Testis (tissue), 5 donors: ENCODE results near the gene MSANTD7. TPM values are rescaled to one million over a fixed set of nuclear protein-coding genes. Genes with fewer than 3 reads are reported as not detected.

ENCODE experiments used
- DNase-seq: peaks from one replicate; pipeline ENCODE4 v3.0.0-alpha.2; 2019
- H3K27ac ChIP-seq, 2 donors: fragments of 200-600 bp; sonication (generic); one replicate each; pipeline ENCODE4 v1.5.1; 2019
- H3K27me3 ChIP-seq: fragments of 200-600 bp; sonication (generic); one replicate; pipeline ENCODE4 v1.5.1; 2019
- H3K36me3 ChIP-seq: fragments of 200-600 bp; sonication (generic); one replicate; pipeline ENCODE4 v1.5.1; 2017; ENCODE audit warnings: low read depth; ENCODE audit errors: missing control alignments
- H3K4me1 ChIP-seq: fragments of 200-600 bp; sonication (generic); one replicate; pipeline ENCODE4 v1.5.1; 2019
- H3K4me3 ChIP-seq, 2 donors: fragments of 200-600 bp; sonication (generic); one replicate each; pipeline ENCODE4 v1.5.1; 2017 to 2019
- H3K9me3 ChIP-seq: fragments of 200-600 bp; sonication (generic); one replicate; pipeline ENCODE4 v1.5.1; 2017
- POLR2A ChIP-seq: fragments of 450-650 bp; IDR thresholded peaks from one replicate; pipeline ENCODE4 v1.6.1; 2017; ENCODE audit warnings: antibody characterized with exemption, mild to moderate bottlenecking, moderate library complexity
- WGBS, 2 donors: methylation state at CpG; one replicate each; pipeline ENCODE4 v1.1.5; 2018; 5-methylcytosine and 5-hydroxymethylcytosine counted together
- intact Hi-C: fragments of 100-400 bp; cut with DNase I; formaldehyde crosslinking; loops from one replicate; pipeline ENCODE4 v1.15.1; 2023; ENCODE audit warnings: low total_unique reads
- long read RNA-seq, 2 donors: transcript quantifications; one replicate each; lab custom pipeline, GENCODE V29; 2026
- polyA plus RNA-seq: library from polyadenylated mRNA; stranded (reverse); fragments of 350-450 nt; fragmentation: Illumina TruSeq; extraction: RNeasy Lipid Tissue Mini Kit (QIAGEN cat#74804); gene quantifications from one replicate; pipeline ENCODE4 v1.2.3, GENCODE V29; 2014; ENCODE audit warnings: low read depth, low replicate concordance; ENCODE audit not compliant: insufficient read depth
- total RNA-seq, 2 donors: library from RNA; depleted of rRNA; stranded (reverse); fragments of >200 nt; gene quantifications; one replicate each; pipeline ENCODE4 v1.2.3, GENCODE V29; 2016
- TF ChIP-seq, protein P1 (sequence below), 3 experiments: fragments of 450-650 bp in 2 of 3; fragments of 200-600 bp in 1 of 3; sonication (generic) in 1 of 3; IDR thresholded peaks; one replicate each; pipeline ENCODE4 v1.5.1; 2016 to 2019; ENCODE audit warnings: antibody characterized with exemption in 3 of 3, mild to moderate bottlenecking in 2 of 3, moderate library complexity in 1 of 3

The MSANTD7 gene
- 10 to 100 TPM; 14.3 to 15.3 TPM for total RNA-seq
- polyA plus RNA-seq, result 16.0 TPM
- long read RNA-seq, donor 1, full-length matches to known transcripts, result 4 of 4 reads
- long read RNA-seq, donor 1, partial matches to known transcripts, result 0 of 4 reads
- long read RNA-seq, donor 1, other reads (novel, unspliced or antisense), result 0 of 4 reads
- long read RNA-seq, donor 2, result 0 reads

- peak; percentile 99 for DNase-seq
- Histone ChIP-seq H3K9me3 (no peaks in the 10 kb centered on the region), H3K36me3 (no peaks in the 10 kb centered on the region), H3K4me1 (peaks cover 10% of the 10 kb centered on the region), H3K27me3 (no peaks in the 10 kb centered on the region), H3K27ac (peak within 1 kb of the TSS; percentile 90 to 98), H3K4me3 (peak within 1 kb of the TSS; percentile 91 to 95)
- intact Hi-C loops, result no loop called here
- peak; percentile 58 for TF ChIP-seq POLR2A
- TF ChIP-seq, protein P1, sequence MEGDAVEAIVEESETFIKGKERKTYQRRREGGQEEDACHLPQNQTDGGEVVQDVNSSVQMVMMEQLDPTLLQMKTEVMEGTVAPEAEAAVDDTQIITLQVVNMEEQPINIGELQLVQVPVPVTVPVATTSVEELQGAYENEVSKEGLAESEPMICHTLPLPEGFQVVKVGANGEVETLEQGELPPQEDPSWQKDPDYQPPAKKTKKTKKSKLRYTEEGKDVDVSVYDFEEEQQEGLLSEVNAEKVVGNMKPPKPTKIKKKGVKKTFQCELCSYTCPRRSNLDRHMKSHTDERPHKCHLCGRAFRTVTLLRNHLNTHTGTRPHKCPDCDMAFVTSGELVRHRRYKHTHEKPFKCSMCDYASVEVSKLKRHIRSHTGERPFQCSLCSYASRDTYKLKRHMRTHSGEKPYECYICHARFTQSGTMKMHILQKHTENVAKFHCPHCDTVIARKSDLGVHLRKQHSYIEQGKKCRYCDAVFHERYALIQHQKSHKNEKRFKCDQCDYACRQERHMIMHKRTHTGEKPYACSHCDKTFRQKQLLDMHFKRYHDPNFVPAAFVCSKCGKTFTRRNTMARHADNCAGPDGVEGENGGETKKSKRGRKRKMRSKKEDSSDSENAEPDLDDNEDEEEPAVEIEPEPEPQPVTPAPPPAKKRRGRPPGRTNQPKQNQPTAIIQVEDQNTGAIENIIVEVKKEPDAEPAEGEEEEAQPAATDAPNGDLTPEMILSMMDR (IDR thresholded peaks at IDR 0.05), result peak in 1 of 3 experiments; percentile 4
- WGBS, 2 donors, result 0 to 3% methylated on average over 20 to 65 of the region's 72 CpGs
These were observed at the start of gene MSANTD7, which contains the start of the genes CDNF and HSPA14 for GRCh38 chr10:14837757-14838581. TSS of gene MSANTD7 (plus strand) at chr10:14838306. CDS start at chr10:14842285, 3,979 bp downstream. TSS of gene CDNF (minus strand) at chr10:14838037. CDS start at chr10:14837946, 91 bp downstream. TSS of gene HSPA14 (plus strand) at chr10:14838306. CDS start at chr10:14838403, 97 bp downstream.

DNA sequence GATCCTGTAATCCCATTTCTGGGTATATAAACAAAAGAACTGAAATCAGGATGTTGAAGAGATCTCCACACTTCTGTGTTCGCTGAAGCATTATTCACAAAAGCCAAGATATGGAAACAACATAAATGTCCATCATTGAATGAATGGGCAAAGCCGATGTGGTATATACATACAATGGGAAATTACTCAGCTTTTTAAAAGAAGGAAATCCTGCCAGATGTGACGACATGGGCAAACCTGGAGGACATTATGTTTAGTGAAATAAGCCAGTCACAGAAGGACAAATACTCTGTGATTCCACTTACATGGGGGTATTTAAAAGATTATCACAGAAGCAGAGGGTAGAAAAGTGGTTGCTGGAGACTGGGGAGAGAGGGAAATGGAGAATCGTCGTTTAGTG is 39.5 kb upstream of the MSANTD7 start:
- no peak overlapping the region for H3K4me3 ChIP-seq
- H3K9me3 ChIP-seq, result no peaks in the 10 kb centered on the region
- H3K4me1 ChIP-seq, result no peaks in the 10 kb centered on the region
- H3K27ac ChIP-seq, result no peak overlapping the region
- no peak for TF ChIP-seq POLR2A
- TF ChIP-seq, protein P1 (IDR thresholded peaks at IDR 0.05), result no peak
- H3K36me3 ChIP-seq, result no peaks in the 10 kb centered on the region
- no peaks in the 10 kb centered on the region for H3K27me3 ChIP-seq
- 47 to 51% methylated on average over 5 of the region's 5 CpGs for WGBS, 2 donors
- DNase-seq, result no peak
- intact Hi-C loops, result no loop called here

GRCh38 chr10:14800397-14800796 is 37.7 kb upstream of the MSANTD7 start:
- Histone ChIP-seq H3K27me3 (no peaks in the 10 kb centered on the region), H3K4me1 (no peaks in the 10 kb centered on the region), H3K9me3 (no peaks in the 10 kb centered on the region), H3K27ac (no peak overlapping the region), H3K4me3 (no peak overlapping the region), H3K36me3 (no peaks in the 10 kb centered on the region)
- no peak for TF ChIP-seq POLR2A
- TF ChIP-seq, protein P1 (IDR thresholded peaks at IDR 0.05), result no peak
- intact Hi-C loops, result no loop called here
- no peak for DNase-seq
- 55 to 79% methylated on average over 1 of the region's 1 CpG for WGBS, 2 donors

- no peak for TF ChIP-seq POLR2A
- TF ChIP-seq, protein P1 (IDR thresholded peaks at IDR 0.05), result no peak
- intact Hi-C loops, result no loop called here
- Histone ChIP-seq H3K4me1 (no peaks in the 10 kb centered on the region), H3K27ac (no peak overlapping the region), H3K9me3 (no peaks in the 10 kb centered on the region), H3K27me3 (no peaks in the 10 kb centered on the region), H3K36me3 (no peaks in the 10 kb centered on the region), H3K4me3 (no peak overlapping the region)
- 46 to 56% methylated on average over 5 of the region's 5 CpGs for WGBS, 2 donors
- no peak for DNase-seq
These were observed 36.4 kb upstream of the MSANTD7 start for GRCh38 chr10:14801723-14802122.
